HepG2 (cell line): ENCODE data around the gene MXRA7. TPM values are rescaled to one million over a fixed set of nuclear protein-coding genes. Genes with fewer than 3 reads are reported as not detected.

Experiments
- CHD4 ChIP-seq: fragments of 200-600 bp; sonication (generic); IDR thresholded peaks from 2 replicates; pipeline ENCODE4 v1.7.0; 2017; ENCODE audit warnings: mild to moderate bottlenecking, low read length, borderline replicate concordance
- GATAD1 ChIP-seq: IDR thresholded peaks from 2 replicates; pipeline ENCODE4 v1.6.1; 2016; ENCODE audit warnings: missing genetic modification reagents, missing compliant biosample characterization
- ISX ChIP-seq: sonication (generic); formaldehyde crosslinking; conservative IDR thresholded peaks from 2 replicates; pipeline ENCODE4 v1.5.0; 2020; ENCODE audit warnings: missing genetic modification reagents
- JUN ChIP-seq: sonication (generic); formaldehyde crosslinking; IDR thresholded peaks from 2 replicates; pipeline ENCODE4 v1.4.0; 2020; ENCODE audit warnings: mild to moderate bottlenecking, missing genetic modification reagents
- JUND ChIP-seq: sonication (generic); formaldehyde crosslinking; IDR thresholded peaks from 2 replicates; pipeline ENCODE4 v1.8.0; 2022; ENCODE audit warnings: mild to moderate bottlenecking, missing genetic modification reagents
- MXD4 ChIP-seq: IDR thresholded peaks from 2 replicates; pipeline ENCODE4 v1.6.1; 2016; ENCODE audit warnings: mild to moderate bottlenecking, missing biosample characterization, missing genetic modification reagents
- NFYB ChIP-seq: sonication (generic); formaldehyde crosslinking; IDR thresholded peaks from 2 replicates; pipeline ENCODE4 v1.4.0; 2020; ENCODE audit warnings: missing genetic modification reagents
- ZBTB7B ChIP-seq: sonication (generic); formaldehyde crosslinking; IDR thresholded peaks from 2 replicates; pipeline ENCODE4 v1.4.0; 2020; ENCODE audit warnings: missing genetic modification reagents
- ZKSCAN1 ChIP-seq: fragments of 150-350 bp; IDR thresholded peaks from 2 replicates; pipeline ENCODE4 v1.6.1; 2014; ENCODE audit warnings: low read length
- ZNF101 ChIP-seq: sonication (generic); formaldehyde crosslinking; IDR thresholded peaks from 2 replicates; pipeline ENCODE4 v1.4.0; 2020; ENCODE audit warnings: mild to moderate bottlenecking, low read depth, missing genetic modification reagents, borderline replicate concordance
- ZNF20 ChIP-seq: sonication (generic); formaldehyde crosslinking; IDR thresholded peaks from 2 replicates; pipeline ENCODE4 v1.4.0; 2020; ENCODE audit warnings: mild to moderate bottlenecking, moderate library complexity, missing genetic modification reagents
- ZNF619 ChIP-seq: sonication (generic); formaldehyde crosslinking; IDR thresholded peaks from 2 replicates; pipeline ENCODE4 v1.4.0; 2020; ENCODE audit warnings: mild to moderate bottlenecking, missing genetic modification reagents
- ZNF660 ChIP-seq: sonication (generic); formaldehyde crosslinking; IDR thresholded peaks from 2 replicates; pipeline ENCODE4 v1.5.1; 2020; ENCODE audit warnings: mild to moderate bottlenecking, low read depth, missing genetic modification reagents, borderline replicate concordance
- ZSCAN22 ChIP-seq: sonication (generic); formaldehyde crosslinking; IDR thresholded peaks from 2 replicates; pipeline ENCODE4 v1.4.0; 2020; ENCODE audit warnings: mild to moderate bottlenecking, missing genetic modification reagents
- polyA plus RNA-seq, 8 experiments: library from polyadenylated mRNA; depleted of rRNA in 3 of 8; stranded (reverse) in 7 of 8; unstranded in 1 of 8; fragments of >200 nt; fragmentation: Illumina TruSeq in 4 of 8; extraction: Trizol in 4 of 8; gene quantifications; 2 replicates each; pipeline versions ENCODE4 v1.2.1 to v1.2.3, GENCODE V29; 2011 to 2016; ENCODE audit warnings: low read depth in 4 of 8, missing spikeins in 1 of 8, mixed read lengths in 1 of 8; ENCODE audit not compliant: insufficient read depth in 1 of 8
- total RNA-seq, 5 experiments: library from RNA; depleted of rRNA; stranded (reverse); fragments of >200 nt; fragmentation: Illumina TruSeq; extraction: Trizol; gene quantifications; 2 replicates each; pipeline ENCODE4 v1.2.3, GENCODE V29; 2016; ENCODE audit warnings: low read depth in 1 of 5
- TF ChIP-seq, protein P1 (sequence below): sonication (generic); formaldehyde crosslinking; IDR thresholded peaks from one replicate; pipeline ENCODE4 v1.5.1; 2020; ENCODE audit warnings: mild to moderate bottlenecking, missing genetic modification reagents; ENCODE audit errors: not compliant biosample characterization
- TF ChIP-seq, protein P2 (sequence below): sonication (generic); formaldehyde crosslinking; IDR thresholded peaks from 2 replicates; pipeline ENCODE4 v1.5.0; 2020; ENCODE audit warnings: mild to moderate bottlenecking, missing genetic modification reagents, borderline replicate concordance
- TF ChIP-seq, protein P3 (sequence below): IDR thresholded peaks from 2 replicates; pipeline ENCODE4 v1.6.1; 2016; ENCODE audit warnings: mild to moderate bottlenecking, missing biosample characterization, missing genetic modification reagents

MXRA7 gene
- total and polyA plus RNA-seq, 2 of the 13 experiments (the other 11 are each of a cell fraction or from before 2014, with no cell fraction given): 44.8 to 112 TPM

DNA sequence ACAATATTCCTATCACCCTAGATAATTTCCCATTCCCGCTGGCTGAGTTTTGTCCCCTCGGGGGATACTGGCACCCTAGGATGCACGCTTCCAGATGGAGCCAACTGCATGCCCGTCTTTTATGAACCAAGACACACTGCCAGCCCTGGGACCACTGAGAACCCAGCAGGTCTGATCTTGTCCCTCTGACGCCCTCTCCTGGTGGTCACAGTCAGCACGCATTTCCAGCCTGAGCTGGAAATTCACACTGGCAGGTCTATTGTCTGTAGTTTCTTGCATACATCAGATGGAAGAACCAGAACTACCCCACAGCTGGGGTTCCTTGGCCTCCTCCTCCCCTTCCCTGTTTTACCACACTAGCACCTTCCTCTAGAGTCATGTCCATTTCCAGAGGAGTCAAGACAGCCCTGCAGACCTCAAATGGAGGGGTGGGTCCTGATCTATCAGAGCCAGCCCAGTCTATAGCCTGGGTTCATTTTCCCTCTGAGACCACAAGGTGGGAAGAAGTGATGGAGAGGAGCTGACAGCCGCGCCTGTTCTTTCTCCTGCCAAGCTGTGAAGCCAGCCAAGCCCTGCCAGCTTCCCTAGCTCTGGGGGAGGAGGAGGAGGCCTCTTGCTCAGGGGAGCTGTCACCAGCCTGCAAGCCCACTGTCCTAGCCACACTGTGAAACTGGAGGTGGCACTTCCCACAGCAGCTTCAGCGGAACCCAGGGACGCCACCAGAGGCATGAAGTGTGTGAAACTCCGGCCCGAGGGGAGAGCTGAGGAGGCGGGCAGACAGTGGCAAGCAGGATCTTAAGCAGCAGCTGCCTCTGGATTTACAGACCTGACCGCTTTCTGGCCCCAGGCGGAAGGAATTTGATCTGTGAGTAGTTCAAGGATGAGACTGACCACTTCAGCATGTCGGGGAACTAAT, 29.3 kb downstream of the MXRA7 start (continued):
- TF ChIP-seq, protein P1, sequence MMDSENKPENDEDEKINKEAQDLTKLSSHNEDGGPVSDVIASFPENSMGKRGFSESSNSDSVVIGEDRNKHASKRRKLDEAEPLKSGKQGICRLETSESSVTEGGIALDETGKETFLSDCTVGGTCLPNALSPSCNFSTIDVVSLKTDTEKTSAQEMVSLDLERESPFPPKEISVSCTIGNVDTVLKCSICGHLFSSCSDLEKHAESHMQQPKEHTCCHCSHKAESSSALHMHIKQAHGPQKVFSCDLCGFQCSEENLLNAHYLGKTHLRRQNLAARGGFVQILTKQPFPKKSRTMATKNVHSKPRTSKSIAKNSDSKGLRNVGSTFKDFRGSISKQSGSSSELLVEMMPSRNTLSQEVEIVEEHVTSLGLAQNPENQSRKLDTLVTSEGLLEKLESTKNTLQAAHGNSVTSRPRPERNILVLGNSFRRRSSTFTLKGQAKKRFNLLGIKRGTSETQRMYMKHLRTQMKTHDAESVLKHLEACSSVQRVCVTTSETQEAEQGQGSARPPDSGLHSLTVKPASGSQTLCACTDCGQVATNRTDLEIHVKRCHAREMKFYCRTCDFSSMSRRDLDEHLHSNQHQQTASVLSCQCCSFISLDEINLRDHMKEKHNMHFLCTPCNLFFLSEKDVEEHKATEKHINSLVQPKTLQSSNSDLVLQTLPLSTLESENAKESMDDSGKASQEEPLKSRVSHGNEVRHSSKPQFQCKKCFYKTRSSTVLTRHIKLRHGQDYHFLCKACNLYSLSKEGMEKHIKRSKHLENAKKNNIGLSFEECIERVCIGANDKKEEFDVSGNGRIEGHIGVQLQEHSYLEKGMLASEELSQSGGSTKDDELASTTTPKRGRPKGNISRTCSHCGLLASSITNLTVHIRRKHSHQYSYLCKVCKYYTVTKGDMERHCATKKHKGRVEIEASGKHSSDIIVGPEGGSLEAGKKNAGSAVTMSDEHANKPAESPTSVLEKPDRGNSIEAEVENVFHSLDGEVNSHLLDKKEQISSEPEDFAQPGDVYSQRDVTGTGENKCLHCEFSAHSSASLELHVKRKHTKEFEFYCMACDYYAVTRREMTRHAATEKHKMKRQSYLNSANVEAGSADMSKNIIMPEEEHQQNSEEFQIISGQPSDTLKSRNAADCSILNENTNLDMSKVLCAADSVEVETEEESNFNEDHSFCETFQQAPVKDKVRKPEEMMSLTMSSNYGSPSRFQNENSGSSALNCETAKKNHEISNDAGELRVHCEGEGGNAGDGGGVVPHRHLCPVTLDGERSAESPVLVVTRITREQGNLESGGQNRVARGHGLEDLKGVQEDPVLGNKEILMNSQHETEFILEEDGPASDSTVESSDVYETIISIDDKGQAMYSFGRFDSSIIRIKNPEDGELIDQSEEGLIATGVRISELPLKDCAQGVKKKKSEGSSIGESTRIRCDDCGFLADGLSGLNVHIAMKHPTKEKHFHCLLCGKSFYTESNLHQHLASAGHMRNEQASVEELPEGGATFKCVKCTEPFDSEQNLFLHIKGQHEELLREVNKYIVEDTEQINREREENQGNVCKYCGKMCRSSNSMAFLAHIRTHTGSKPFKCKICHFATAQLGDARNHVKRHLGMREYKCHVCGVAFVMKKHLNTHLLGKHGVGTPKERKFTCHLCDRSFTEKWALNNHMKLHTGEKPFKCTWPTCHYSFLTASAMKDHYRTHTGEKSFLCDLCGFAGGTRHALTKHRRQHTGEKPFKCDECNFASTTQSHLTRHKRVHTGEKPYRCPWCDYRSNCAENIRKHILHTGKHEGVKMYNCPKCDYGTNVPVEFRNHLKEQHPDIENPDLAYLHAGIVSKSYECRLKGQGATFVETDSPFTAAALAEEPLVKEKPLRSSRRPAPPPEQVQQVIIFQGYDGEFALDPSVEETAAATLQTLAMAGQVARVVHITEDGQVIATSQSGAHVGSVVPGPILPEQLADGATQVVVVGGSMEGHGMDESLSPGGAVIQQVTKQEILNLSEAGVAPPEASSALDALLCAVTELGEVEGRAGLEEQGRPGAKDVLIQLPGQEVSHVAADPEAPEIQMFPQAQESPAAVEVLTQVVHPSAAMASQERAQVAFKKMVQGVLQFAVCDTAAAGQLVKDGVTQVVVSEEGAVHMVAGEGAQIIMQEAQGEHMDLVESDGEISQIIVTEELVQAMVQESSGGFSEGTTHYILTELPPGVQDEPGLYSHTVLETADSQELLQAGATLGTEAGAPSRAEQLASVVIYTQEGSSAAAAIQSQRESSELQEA: no peak
- TF ChIP-seq ZNF20 (no peak), CHD4 (no peak), ZNF101 (CRISPR knock-in tag) (no peak), MXD4 (CRISPR knock-in tag) (no peak), ZBTB7B (no peak), ZNF660 (no peak), JUN (CRISPR knock-in tag) (no peak), GATAD1 (CRISPR knock-in tag) (peak; percentile 15; the same call in 1 of the 2 replicates), ZKSCAN1 (no peak), ZNF619 (CRISPR knock-in tag) (no peak), ZSCAN22 (CRISPR knock-in tag) (no peak), NFYB (CRISPR knock-in tag) (no peak), ISX (CRISPR knock-in tag) (no peak), JUND (CRISPR knock-in tag) (no peak)
- TF ChIP-seq, protein P2, sequence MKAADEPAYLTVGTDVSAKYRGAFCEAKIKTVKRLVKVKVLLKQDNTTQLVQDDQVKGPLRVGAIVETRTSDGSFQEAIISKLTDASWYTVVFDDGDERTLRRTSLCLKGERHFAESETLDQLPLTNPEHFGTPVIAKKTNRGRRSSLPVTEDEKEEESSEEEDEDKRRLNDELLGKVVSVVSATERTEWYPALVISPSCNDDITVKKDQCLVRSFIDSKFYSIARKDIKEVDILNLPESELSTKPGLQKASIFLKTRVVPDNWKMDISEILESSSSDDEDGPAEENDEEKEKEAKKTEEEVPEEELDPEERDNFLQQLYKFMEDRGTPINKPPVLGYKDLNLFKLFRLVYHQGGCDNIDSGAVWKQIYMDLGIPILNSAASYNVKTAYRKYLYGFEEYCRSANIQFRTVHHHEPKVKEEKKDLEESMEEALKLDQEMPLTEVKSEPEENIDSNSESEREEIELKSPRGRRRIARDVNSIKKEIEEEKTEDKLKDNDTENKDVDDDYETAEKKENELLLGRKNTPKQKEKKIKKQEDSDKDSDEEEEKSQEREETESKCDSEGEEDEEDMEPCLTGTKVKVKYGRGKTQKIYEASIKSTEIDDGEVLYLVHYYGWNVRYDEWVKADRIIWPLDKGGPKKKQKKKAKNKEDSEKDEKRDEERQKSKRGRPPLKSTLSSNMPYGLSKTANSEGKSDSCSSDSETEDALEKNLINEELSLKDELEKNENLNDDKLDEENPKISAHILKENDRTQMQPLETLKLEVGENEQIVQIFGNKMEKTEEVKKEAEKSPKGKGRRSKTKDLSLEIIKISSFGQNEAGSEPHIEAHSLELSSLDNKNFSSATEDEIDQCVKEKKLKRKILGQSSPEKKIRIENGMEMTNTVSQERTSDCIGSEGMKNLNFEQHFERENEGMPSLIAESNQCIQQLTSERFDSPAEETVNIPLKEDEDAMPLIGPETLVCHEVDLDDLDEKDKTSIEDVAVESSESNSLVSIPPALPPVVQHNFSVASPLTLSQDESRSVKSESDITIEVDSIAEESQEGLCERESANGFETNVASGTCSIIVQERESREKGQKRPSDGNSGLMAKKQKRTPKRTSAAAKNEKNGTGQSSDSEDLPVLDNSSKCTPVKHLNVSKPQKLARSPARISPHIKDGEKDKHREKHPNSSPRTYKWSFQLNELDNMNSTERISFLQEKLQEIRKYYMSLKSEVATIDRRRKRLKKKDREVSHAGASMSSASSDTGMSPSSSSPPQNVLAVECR: no peak
- TF ChIP-seq, protein P3, sequence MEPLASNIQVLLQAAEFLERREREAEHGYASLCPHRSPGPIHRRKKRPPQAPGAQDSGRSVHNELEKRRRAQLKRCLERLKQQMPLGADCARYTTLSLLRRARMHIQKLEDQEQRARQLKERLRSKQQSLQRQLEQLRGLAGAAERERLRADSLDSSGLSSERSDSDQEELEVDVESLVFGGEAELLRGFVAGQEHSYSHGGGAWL (CRISPR knock-in tag): no peak
